Gastroesophageal sphincter (tissue), 3 donors: ENCODE measurements around the gene PPM1L.

Experiments used
- EP300 ChIP-seq: sonication (generic); formaldehyde crosslinking; IDR thresholded peaks from one replicate; pipeline ENCODE4 v1.6.1; 2017; ENCODE audit warnings: antibody characterized with exemption, mild to moderate bottlenecking
- POLR2A ChIP-seq, 2 donors: fragments of 450-650 bp; IDR thresholded peaks; one replicate each; pipeline ENCODE4 v1.6.1; 2017; ENCODE audit warnings: antibody characterized with exemption in 2 of 2, mild to moderate bottlenecking in 2 of 2, moderate library complexity in 1 of 2
- POLR2AphosphoS5 ChIP-seq: sonication (generic); formaldehyde crosslinking; IDR thresholded peaks from one replicate; pipeline ENCODE4 v1.6.1; 2017; ENCODE audit warnings: antibody characterized with exemption
- TF ChIP-seq, protein P1 (sequence below), 4 experiments: fragments of 200-600 bp in 2 of 4; fragments of 450-650 bp in 2 of 4; sonication (generic) in 1 of 4; IDR thresholded peaks; one replicate each; pipeline ENCODE4 v1.5.1; 2017 to 2019; ENCODE audit warnings: antibody characterized with exemption in 4 of 4, mild to moderate bottlenecking in 2 of 4, moderate library complexity in 2 of 4

GRCh38 chr3:161083131-161083530 is 327.1 kb downstream of the PPM1L start:
- TF ChIP-seq EP300 = no peak
- TF ChIP-seq, protein P1, sequence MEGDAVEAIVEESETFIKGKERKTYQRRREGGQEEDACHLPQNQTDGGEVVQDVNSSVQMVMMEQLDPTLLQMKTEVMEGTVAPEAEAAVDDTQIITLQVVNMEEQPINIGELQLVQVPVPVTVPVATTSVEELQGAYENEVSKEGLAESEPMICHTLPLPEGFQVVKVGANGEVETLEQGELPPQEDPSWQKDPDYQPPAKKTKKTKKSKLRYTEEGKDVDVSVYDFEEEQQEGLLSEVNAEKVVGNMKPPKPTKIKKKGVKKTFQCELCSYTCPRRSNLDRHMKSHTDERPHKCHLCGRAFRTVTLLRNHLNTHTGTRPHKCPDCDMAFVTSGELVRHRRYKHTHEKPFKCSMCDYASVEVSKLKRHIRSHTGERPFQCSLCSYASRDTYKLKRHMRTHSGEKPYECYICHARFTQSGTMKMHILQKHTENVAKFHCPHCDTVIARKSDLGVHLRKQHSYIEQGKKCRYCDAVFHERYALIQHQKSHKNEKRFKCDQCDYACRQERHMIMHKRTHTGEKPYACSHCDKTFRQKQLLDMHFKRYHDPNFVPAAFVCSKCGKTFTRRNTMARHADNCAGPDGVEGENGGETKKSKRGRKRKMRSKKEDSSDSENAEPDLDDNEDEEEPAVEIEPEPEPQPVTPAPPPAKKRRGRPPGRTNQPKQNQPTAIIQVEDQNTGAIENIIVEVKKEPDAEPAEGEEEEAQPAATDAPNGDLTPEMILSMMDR (IDR thresholded peaks at IDR 0.05) = no peak
- TF ChIP-seq POLR2A (IDR thresholded peaks at IDR 0.05) = no peak
- TF ChIP-seq POLR2AphosphoS5 = no peak
